Amniotic epithelial cell (primary cell): ENCODE data around the gene SLC27A6.

ENCODE experiments used
- DNase-seq: peaks from one replicate; pipeline ENCODE4 v3.0.0-alpha.2; 2010; ENCODE audit warnings: low read depth

The SLC27A6 gene

GRCh38 chr5:129067745-129068144 is 102.5 kb downstream of the SLC27A6 start:
- no peak for DNase-seq

GRCh38 chr5:129069292-129069691 is 104.0 kb downstream of the SLC27A6 start:
- DNase-seq = no peak

GRCh38 chr5:129073111-129073510 is 107.8 kb downstream of the SLC27A6 start:
- no peak for DNase-seq

- no peak for DNase-seq
Measured at GRCh38 chr5:129074903-129075302, 109.6 kb downstream of the SLC27A6 start.

GRCh38 chr5:129077433-129078075 is 112.3 kb downstream of the SLC27A6 start:
- no peak for DNase-seq

GRCh38 chr5:129078247-129078646 is 113.0 kb downstream of the SLC27A6 start:
- DNase-seq = no peak

GRCh38 chr5:129078660-129079059 is 113.4 kb downstream of the SLC27A6 start:
- no peak for DNase-seq

GRCh38 chr5:129079496-129079895 is 114.2 kb downstream of the SLC27A6 start:
- DNase-seq = no peak

GRCh38 chr5:129080766-129081165 is 115.5 kb downstream of the SLC27A6 start:
- no peak for DNase-seq

- peak; percentile 7 for DNase-seq
Measured at GRCh38 chr5:129082225-129083136, 117.2 kb downstream of the SLC27A6 start.
